ENCODE data around the gene BBLN. TPM values are rescaled to one million over a fixed set of nuclear protein-coding genes. Genes with fewer than 3 reads are reported as not detected.

BBLN gene
- total RNA-seq, 1 experiment from 2014 or later, result 119 TPM

- no peak for DNase-seq (ENCODE audit: low read depth)
Observed at GRCh38 chr9:128188209-128188608, 28.1 kb downstream of the BBLN start.

DNA sequence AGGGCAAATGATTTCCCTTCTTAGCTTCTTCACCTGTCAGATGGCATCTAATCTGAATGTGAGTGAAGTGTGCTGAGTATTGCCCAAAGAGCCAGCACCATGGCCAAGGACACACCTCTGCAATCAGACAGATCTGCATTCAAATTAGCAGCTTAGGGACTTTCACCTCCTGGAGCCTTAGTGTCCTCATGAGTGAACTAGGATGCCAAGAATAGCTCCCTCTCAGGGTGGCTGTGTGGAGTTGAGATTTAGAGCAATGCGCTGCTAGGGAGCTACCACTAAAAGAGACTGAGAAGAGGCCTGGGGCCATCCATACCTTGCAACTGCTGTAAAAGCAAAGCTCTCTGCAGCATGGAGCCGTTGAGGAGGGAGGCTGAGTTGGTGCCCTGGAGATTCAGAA lies 29.9 kb downstream of the BBLN start:
- no peak for DNase-seq (ENCODE audit: low read depth)

GRCh38 chr9:128190516-128191405 lies 30.7 kb downstream of the BBLN start:
- DNase-seq (ENCODE audit: low read depth), result no peak

DNA sequence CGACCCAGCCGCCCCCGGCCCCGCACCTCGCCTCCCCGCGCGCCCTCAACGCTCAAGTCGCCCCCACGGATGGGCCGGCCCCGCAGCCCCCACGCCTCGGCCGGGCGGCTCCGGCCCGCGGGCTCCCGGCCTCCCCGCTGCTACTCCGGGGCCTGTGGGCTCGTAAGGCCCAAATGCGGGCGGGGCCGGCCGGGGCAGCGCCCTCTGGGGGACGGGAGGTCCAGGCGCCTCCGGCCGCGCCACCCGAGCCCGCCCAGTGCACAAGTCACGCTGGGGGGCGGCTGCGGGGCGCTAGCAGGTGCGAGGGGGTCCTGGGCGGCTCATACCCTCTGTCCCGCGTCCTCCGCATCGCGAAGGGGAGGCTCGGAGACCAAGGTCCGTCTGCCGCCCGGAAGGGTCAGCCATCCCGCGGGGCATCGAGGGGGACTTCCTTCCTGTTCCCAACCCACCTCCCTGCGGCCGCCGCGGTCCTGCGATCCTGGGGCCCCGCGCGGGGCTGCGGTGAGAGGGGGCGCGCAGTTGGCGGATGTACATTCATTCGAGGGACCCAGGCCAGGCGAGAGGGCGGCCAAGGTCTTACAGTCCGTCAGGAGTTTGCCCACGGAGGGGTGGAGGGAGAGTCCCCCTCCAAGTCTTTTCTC lies 31.5 kb downstream of the BBLN start, which contains the start of gene CIZ1:
Gene CIZ1, minus strand, starts transcription at position 167 of the 641 bp plus-strand sequence. CDS start 715 bp downstream, outside the sequence.
- DNase-seq (ENCODE audit: low read depth), result peak; percentile 68

- DNase-seq (ENCODE audit: low read depth), result no peak
Observed at GRCh38 chr9:128192601-128193371, 32.7 kb downstream of the BBLN start.

DNA sequence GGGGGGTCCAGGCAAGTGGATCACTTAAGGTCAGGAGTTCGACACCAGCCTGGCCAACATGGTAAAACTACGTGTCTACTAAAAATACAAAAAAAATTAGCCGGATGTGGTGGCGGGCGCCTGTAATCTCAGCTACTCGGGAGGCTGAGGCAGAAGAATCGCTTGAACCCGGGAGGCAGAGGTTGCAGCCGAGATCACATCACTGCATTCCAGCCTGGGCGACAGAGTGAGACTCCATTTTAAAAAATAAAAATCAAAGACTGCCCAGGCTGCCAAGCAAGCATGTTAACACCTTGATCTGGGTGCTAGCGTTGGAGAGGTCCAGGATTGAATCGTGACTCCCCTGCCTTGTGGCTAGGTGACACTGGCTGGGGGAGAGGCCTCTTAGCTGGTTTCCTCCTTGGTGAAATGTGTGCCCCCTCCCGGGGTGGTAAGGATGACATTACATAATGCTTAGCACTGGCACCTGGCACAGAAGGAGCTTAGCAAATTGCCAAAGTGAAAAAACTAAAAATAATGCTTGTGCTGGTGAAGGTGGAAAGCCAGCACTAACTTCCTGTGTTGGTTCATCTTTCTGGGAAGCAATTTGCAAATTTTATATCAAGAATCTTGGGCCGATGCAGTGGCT lies 33.5 kb downstream of the BBLN start:
- no peak for DNase-seq (ENCODE audit: low read depth)

GRCh38 chr9:128201441-128202369 lies 41.6 kb downstream of the BBLN start:
- DNase-seq (ENCODE audit: low read depth), result peak; percentile 79

- no peak for DNase-seq (ENCODE audit: low read depth)
Observed at GRCh38 chr9:128202648-128203023, 42.6 kb downstream of the BBLN start.

DNA sequence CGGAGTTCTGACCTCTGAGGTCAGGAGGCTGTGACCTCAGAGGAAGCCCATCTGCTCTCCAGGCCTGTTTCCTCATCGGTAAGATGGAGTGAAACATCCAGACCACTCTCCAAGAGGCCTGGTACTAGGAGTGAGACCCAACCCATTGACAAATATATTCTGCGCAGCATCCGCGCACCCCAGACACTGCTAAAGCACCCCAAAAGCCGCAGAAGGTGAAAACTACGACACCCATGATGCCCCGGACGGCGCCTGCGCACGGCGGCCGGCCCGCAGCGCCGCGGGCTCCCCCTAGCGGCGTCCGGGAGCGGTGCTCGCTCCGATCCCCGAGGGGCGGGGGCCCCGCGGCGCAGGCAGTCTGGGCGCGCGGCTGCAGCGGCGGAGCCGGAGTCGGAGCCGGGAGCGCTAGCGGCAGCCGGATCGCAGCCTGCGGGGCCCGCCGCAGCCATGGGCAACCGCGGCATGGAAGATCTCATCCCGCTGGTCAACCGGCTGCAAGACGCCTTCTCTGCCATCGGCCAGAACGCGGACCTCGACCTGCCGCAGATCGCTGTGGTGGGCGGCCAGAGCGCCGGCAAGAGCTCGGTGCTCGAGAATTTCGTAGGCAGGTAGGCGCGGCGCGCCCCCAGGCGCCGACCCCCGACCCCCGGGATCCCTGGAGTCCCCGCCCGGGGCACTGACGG lies 43.1 kb downstream of the BBLN start, which contains the start of gene DNM1:
Gene DNM1, plus strand, starts transcription at position 356 of the 683 bp plus-strand sequence. Its CDS starts 92 bp downstream, at position 448.
- DNase-seq (ENCODE audit: low read depth), result peak; percentile 50

DNA sequence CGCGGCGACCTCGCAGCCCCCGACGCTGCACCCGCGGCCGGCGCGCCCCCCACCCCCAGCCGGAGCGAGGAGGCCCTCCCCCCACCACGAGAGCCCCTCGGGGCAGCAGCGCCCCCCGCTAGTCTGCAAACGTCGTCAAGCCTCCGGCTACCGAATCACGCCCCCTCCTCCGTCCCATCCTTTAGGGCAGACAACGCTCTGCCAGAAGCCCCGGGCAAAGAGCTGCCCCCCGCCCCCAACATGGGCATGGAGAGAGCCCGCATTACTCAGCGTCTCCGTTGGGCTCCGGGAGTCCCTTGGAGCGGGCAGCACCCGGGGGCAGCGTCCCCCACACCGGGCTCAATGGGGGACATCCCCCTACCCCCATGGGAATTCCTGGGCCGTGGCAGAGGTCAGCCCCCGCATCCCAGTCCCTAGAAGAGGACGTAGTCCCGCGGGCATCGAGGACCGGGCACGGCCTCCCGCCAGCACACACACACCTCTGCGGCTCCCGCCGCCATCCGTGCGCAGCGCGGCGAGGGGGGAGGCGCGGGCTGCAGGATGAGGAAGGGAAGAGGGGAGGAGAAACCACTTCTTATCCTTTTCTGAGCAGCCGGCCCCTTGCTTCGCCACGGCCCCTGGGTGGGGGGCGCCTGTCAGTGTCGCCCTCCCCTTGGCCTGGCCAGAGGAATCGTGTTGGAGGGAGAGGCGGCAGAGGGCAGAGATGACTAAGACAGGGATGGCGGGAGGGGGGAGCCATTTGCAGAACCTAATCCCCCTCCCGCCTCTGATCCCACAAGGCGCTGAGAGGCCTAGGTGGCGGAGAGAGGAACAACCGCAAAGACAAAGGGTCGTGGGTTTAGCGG lies 43.9 kb downstream of the BBLN start:
- peak; percentile 74 for DNase-seq (ENCODE audit: low read depth)

- DNase-seq (ENCODE audit: low read depth), result no peak
Observed at GRCh38 chr9:128204858-128205257, 44.8 kb downstream of the BBLN start.

DNA sequence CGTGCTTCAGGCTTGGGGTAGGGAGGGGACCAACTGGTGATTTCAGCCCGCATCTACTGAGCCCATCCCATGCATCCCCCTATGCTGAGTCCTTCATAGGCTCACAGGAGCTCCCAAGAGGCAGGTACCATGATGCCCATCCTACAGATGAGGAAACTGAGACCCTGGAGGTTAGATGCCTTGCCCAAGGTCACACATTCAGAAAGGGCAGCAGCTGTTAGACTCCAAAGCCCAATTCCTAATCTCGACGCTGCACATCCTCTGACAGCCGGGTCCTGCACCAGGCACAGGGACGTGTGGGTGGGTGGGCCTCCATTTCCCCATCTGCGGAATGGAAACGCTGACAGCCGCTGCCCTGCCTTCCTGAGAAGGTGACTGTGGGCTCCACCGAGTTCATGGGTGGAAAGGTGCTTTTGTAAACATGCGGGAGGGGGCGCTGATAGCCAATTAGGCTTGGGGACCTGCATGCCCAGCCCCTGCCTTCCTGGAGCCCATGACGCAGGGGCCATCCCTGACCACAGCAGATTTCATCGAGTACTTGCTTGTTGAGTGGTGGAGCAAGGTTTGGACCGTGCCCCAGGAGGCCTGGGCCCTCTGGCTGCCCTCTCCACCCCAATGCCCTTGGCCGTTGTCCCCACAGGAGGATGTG lies 45.4 kb downstream of the BBLN start:
- DNase-seq (ENCODE audit: low read depth), result no peak

DNA sequence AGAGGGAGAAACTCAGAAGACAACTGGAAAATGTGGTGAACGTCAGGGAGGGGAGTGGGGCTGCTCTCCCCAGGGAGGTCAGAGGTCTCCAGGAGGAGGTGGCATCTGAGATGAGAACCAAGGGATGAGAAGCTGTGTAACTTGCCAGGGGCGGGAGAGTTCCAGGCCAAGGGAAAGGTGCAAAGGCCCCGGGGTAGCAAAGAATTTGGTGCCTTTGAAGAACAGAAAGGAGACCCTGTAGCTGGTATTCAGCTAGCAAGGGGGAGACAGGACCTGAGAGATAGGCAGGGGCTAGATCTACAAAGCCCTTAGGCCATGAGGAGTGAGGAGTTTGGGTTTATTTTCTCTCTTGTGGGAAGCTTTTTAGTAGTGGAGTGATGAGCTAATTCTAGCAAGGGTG lies 46.4 kb downstream of the BBLN start:
- no peak for DNase-seq (ENCODE audit: low read depth)

- DNase-seq (ENCODE audit: low read depth), result no peak
Observed at GRCh38 chr9:128206916-128207910, 47.1 kb downstream of the BBLN start.

GRCh38 chr9:128208386-128208785 lies 48.3 kb downstream of the BBLN start:
- no peak for DNase-seq (ENCODE audit: low read depth)

DNA sequence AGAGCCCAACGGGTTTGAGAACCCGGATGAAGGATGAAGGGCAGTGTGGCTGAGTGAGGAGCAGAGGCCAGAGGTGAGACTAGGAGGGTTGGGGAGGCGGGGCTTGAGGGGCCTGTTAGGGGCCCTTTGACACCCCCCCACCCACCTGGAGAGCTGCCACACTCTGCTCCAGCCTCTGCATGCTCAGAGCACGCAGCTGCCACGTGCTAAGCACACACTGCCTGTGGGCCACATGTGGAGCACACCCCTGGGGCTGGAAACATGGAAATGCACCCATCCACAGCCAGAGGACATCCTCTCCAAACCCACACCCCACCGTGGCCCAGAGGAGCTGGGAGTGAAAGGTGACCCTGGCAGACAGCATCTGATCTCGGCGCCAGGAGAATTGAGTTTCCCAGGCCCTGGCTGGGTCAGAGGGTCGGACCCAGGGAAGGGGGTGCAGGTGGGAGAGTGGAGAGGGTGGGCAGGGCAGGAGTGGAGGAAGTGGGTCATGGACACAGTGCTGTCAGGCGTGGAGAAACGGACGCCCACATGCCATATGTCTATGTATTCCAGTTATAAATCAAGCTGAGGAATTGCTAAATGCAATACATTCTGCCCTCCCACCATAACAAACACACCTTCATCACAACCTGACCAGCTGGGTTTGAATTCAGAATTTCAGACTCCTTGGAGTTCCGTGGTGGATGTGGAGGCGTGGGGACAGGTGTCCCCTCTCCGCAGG lies 49.0 kb downstream of the BBLN start:
- DNase-seq (ENCODE audit: low read depth), result no peak
